Astrocyte (in vitro differentiated cells and primary cell): ENCODE data around the gene SLC38A3.

Experiments
- CTCF ChIP-seq: IDR thresholded peaks from 2 replicates; pipeline ENCODE4 v1.5.1; 2011; ENCODE audit warnings: low read depth, mild to moderate bottlenecking, inconsistent platforms, low read length, moderate library complexity; ENCODE audit not compliant: insufficient read depth
- EZH2 ChIP-seq: IDR thresholded peaks from 2 replicates; pipeline ENCODE4 v1.6.1; 2012; ENCODE audit warnings: mild to moderate bottlenecking, low read length, inconsistent platforms; ENCODE audit not compliant: insufficient read depth

GRCh38 chr3:50168388-50168787 lies 36.7 kb upstream of the SLC38A3 start:
- TF ChIP-seq CTCF (no peak), EZH2 (no peak)
